K562 (cell line): Measurements from ENCODE around the gene CLDN11.

ENCODE experiments used
- HIVEP1 ChIP-seq: fragments of 250-450 bp; sonication (Bioruptor Pico); IDR thresholded peaks from 2 replicates; pipeline ENCODE4 v1.4.0; 2020; ENCODE audit warnings: mild to moderate bottlenecking
- POLR2A ChIP-seq: fragments of 450-650 bp; conservative IDR thresholded peaks from 2 replicates; pipeline ENCODE4 v1.6.1; 2016
- RAD21 ChIP-seq, 2 experiments: fragments of 250-450 bp in 1 of 2; fragments of 450-650 bp in 1 of 2; sonication (Bioruptor Pico) in 1 of 2; formaldehyde crosslinking in 1 of 2; IDR thresholded peaks in 1 of 2; conservative IDR thresholded peaks in 1 of 2; 2 replicates each; pipeline versions ENCODE4 v1.4.0 to v1.8.0; 2020 to 2022; ENCODE audit warnings: mild to moderate bottlenecking in 2 of 2, moderate library complexity in 1 of 2
- RFX5 ChIP-seq: IDR thresholded peaks from 2 replicates; pipeline ENCODE4 v1.6.1; 2011; ENCODE audit warnings: low read depth, mild to moderate bottlenecking, improper control_type of control experiment, low read length
- SPI1 ChIP-seq: IDR thresholded peaks from 2 replicates; pipeline ENCODE4 v1.6.1; 2011; ENCODE audit warnings: low read depth, low read length, control low read depth, borderline replicate concordance
- TCF7 ChIP-seq: sonication (generic); IDR thresholded peaks from 2 replicates; pipeline ENCODE4 v1.6.1; 2016; ENCODE audit warnings: antibody characterized with exemption, borderline replicate concordance
- TEAD4 ChIP-seq, 2 experiments: sonication (generic) in 1 of 2; formaldehyde crosslinking in 1 of 2; IDR thresholded peaks; 2 replicates each; pipeline versions ENCODE4 v1.6.1 to v1.8.0; 2012 to 2022; ENCODE audit warnings: borderline replicate concordance in 1 of 2, inconsistent platforms in 1 of 2, low read length in 1 of 2, mild to moderate bottlenecking in 1 of 2, missing genetic modification reagents in 1 of 2
- YBX1 ChIP-seq: fragments of 450-650 bp; IDR thresholded peaks from 2 replicates; pipeline ENCODE4 v1.7.1; 2016; ENCODE audit warnings: mild to moderate bottlenecking
- ZNF263 ChIP-seq: sonication (generic); formaldehyde crosslinking; IDR thresholded peaks from 2 replicates; pipeline ENCODE4 v1.8.0; 2022; ENCODE audit warnings: mild to moderate bottlenecking, missing genetic modification reagents, borderline replicate concordance
- TF ChIP-seq, protein P1 (sequence below), 3 experiments: IDR thresholded peaks in 2 of 3; conservative IDR thresholded peaks in 1 of 3; 2 replicates each; pipeline ENCODE4 v1.5.1; 2011 to 2012; ENCODE audit warnings: low read length in 3 of 3, mild to moderate bottlenecking in 3 of 3, control low read depth in 2 of 3, improper control_type of control experiment in 1 of 3, inconsistent platforms in 1 of 3, low read depth in 1 of 3, mixed read lengths in 1 of 3, moderate library complexity in 1 of 3; ENCODE audit not compliant: insufficient read depth in 2 of 3

DNA sequence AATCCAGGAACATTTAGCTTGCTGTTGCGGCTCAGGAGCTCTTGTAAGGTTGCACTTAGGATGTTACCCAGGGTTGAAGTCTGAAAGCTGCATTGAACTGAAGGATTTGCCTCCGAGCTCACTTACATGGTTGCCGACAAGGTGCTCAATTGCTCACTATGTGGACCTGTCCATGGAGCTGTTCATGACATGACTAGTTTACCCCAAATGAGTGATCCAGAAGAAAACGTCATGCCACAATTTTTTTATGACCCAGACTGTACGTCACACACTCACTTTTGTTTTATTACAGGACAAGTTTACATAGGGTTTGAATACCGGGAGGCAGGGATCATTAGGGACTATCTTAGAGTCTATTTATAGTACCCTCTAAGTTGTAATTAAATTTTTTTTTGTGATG is 21.0 kb upstream of the CLDN11 start:
- TF ChIP-seq, protein P1, sequence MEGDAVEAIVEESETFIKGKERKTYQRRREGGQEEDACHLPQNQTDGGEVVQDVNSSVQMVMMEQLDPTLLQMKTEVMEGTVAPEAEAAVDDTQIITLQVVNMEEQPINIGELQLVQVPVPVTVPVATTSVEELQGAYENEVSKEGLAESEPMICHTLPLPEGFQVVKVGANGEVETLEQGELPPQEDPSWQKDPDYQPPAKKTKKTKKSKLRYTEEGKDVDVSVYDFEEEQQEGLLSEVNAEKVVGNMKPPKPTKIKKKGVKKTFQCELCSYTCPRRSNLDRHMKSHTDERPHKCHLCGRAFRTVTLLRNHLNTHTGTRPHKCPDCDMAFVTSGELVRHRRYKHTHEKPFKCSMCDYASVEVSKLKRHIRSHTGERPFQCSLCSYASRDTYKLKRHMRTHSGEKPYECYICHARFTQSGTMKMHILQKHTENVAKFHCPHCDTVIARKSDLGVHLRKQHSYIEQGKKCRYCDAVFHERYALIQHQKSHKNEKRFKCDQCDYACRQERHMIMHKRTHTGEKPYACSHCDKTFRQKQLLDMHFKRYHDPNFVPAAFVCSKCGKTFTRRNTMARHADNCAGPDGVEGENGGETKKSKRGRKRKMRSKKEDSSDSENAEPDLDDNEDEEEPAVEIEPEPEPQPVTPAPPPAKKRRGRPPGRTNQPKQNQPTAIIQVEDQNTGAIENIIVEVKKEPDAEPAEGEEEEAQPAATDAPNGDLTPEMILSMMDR (IDR thresholded peaks at IDR 0.05 in 2 of 3, conservative IDR thresholded peaks at IDR 0.05 in 1 of 3; ENCODE audit: insufficient read depth in 2 of 3, low read depth in 1 of 3, low read length in 3 of 3): no peak
- no peak for TF ChIP-seq RFX5
- no peak for TF ChIP-seq TCF7
- no peak for TF ChIP-seq SPI1
- TF ChIP-seq RAD21 (CRISPR knock-in tag; conservative IDR thresholded peaks at IDR 0.05 in 1 of 2, IDR thresholded peaks at IDR 0.05 in 1 of 2): no peak
- TF ChIP-seq YBX1: no peak
- TF ChIP-seq HIVEP1 (CRISPR knock-in tag): no peak
- TF ChIP-seq ZNF263 (CRISPR knock-in tag): no peak
- TF ChIP-seq POLR2A: no peak
- TF ChIP-seq TEAD4 (IDR thresholded peaks at IDR 0.05; ENCODE audit: low read length): no peak
- TF ChIP-seq TEAD4 (CRISPR knock-in tag; IDR thresholded peaks at IDR 0.05; ENCODE audit: borderline replicate concordance): no peak
